Measurements from ENCODE around the gene ETF1. TPM values are rescaled to one million over a fixed set of nuclear protein-coding genes. Genes with fewer than 3 reads are reported as not detected.

Gene ETF1
- total RNA-seq, 5 donors from 2014 or later (not counting 1 experiment from before 2014, with no cell fraction given): 40.1 to 115 (median 43.2) TPM

- peaks cover 55% of the 10 kb centered on the region for H3K36me3 Mint-ChIP-seq
- WGBS (ENCODE audit: insufficient coverage): 72% methylated on average over 3 of the region's 3 CpGs
- Histone ChIP-seq H3K9me3 (no peaks in the 10 kb centered on the region), H3K4me1 (ENCODE audit: control insufficient read depth in 1 of 2, extremely low read depth in 1 of 2, insufficient read depth in 2 of 2, low read length in 2 of 2) (peaks cover 2 to 35% of the 10 kb centered on the region in 2 experiments), H3K27ac (ENCODE audit: low read length) (peak overlapping the region; percentile 87), H3K4me3 (ENCODE audit: control insufficient read depth in 1 of 2, extremely low read depth in 1 of 2, low read length in 1 of 2) (no peak overlapping the region), H3K27me3 (replicated peaks in 1 of 2; ENCODE audit: control insufficient read depth in 2 of 2, extremely low read depth in 1 of 2, insufficient read depth in 2 of 2, low read length in 1 of 2) (no peaks in the 10 kb centered on the region), H3K36me3 (ENCODE audit: control insufficient read depth in 2 of 2, extremely low read depth in 1 of 2, insufficient read depth in 1 of 2, low read length in 1 of 2) (peaks cover 15 to 83% of the 10 kb centered on the region in 2 donors)
- POLR2A ChIA-PET: interaction anchor here (0.6 to 1.5 kb wide), 4 partner anchors 9 to 13 kb away, joined by 3 to 11 read pairs (median 5); partner anchors contain the start of gene HSPA9 (in 1 of the 2)
- H3K4me1 Mint-ChIP-seq: peaks cover 42 to 70% (median 60%) of the 10 kb centered on the region in 3 donors
- no peak for ATAC-seq (replicated peaks in 1 of 4)
- DNase-seq: no peak
- H3K27ac Mint-ChIP-seq: peak overlapping the region; percentile 81 to 92
- no peaks in the 10 kb centered on the region for H3K9me3 Mint-ChIP-seq
- H3K4me3 Mint-ChIP-seq: no peak overlapping the region
- CTCF ChIA-PET: interaction anchor here (0.7 to 1.9 kb wide), 4 partner anchors 19 to 746 kb away, joined by 3 to 9 read pairs (median 6); partner anchors contain the start of genes ETF1 (in 1 of the 2) and REEP2 (in 1 of the 2)
- H3K27me3 Mint-ChIP-seq: no peaks in the 10 kb centered on the region
Measured at GRCh38 chr5:138566792-138567191, 23.8 kb upstream of the ETF1 start.

GRCh38 chr5:138565100-138565821 is 22.2 kb upstream of the ETF1 start:
- no peak overlapping the region for H3K4me3 ChIP-seq (ENCODE audit: control insufficient read depth in 1 of 2, extremely low read depth in 1 of 2, low read length in 1 of 2)
- peak; percentile 79 to 94 (median 85) for ATAC-seq (replicated peaks in 1 of 4)
- no peaks in the 10 kb centered on the region for H3K9me3 ChIP-seq
- DNase-seq: peak in 24 of 35 experiments; percentile 19 to 83 (median 36)
- 42% methylated on average over 2 of the region's 7 CpGs for WGBS (ENCODE audit: insufficient coverage)
- H3K27ac ChIP-seq (ENCODE audit: low read length): peak overlapping the region; percentile 87
- Mint-ChIP-seq H3K36me3 (peaks cover 59% of the 10 kb centered on the region), H3K9me3 (no peaks in the 10 kb centered on the region), H3K4me3 (peak overlapping the region; percentile 26 to 39 (median 34)), H3K27ac (peak overlapping the region; percentile 84 to 92), H3K27me3 (no peaks in the 10 kb centered on the region), H3K4me1 (peaks cover 47 to 72% (median 63%) of the 10 kb centered on the region in 3 donors)
- POLR2A ChIA-PET: interaction anchor here (0.5 to 1.6 kb wide), 6 partner anchors 10 to 41 kb away, joined by 3 to 7 read pairs (median 4); partner anchors contain the start of gene HSPA9 (in 1 of the 2)
- H3K27me3 ChIP-seq (replicated peaks in 1 of 2; ENCODE audit: control insufficient read depth in 2 of 2, extremely low read depth in 1 of 2, insufficient read depth in 2 of 2, low read length in 1 of 2): no peaks in the 10 kb centered on the region
- CTCF ChIA-PET: interaction anchor here (0.9 to 1.9 kb wide), 4 partner anchors 10 to 61 kb away, joined by 3 to 13 read pairs (median 7); partner anchors contain the start of genes ETF1 (in 1 of the 2) and HSPA9 (in 1 of the 2)
- peaks cover 2 to 35% of the 10 kb centered on the region in 2 experiments for H3K4me1 ChIP-seq (ENCODE audit: control insufficient read depth in 1 of 2, extremely low read depth in 1 of 2, insufficient read depth in 2 of 2, low read length in 2 of 2)
- peaks cover 8 to 84% of the 10 kb centered on the region in 2 donors for H3K36me3 ChIP-seq (ENCODE audit: control insufficient read depth in 2 of 2, extremely low read depth in 1 of 2, insufficient read depth in 1 of 2, low read length in 1 of 2)

- DNase-seq (no peak), ATAC-seq (replicated peaks in 1 of 4) (no peak)
- Histone ChIP-seq H3K4me1 (ENCODE audit: control insufficient read depth in 1 of 2, extremely low read depth in 1 of 2, insufficient read depth in 2 of 2, low read length in 2 of 2) (peaks cover 2 to 35% of the 10 kb centered on the region in 2 experiments), H3K9me3 (no peaks in the 10 kb centered on the region), H3K4me3 (ENCODE audit: control insufficient read depth in 1 of 2, extremely low read depth in 1 of 2, low read length in 1 of 2) (no peak overlapping the region), H3K27me3 (replicated peaks in 1 of 2; ENCODE audit: control insufficient read depth in 2 of 2, extremely low read depth in 1 of 2, insufficient read depth in 2 of 2, low read length in 1 of 2) (no peaks in the 10 kb centered on the region), H3K36me3 (ENCODE audit: control insufficient read depth in 2 of 2, extremely low read depth in 1 of 2, insufficient read depth in 1 of 2, low read length in 1 of 2) (peaks cover 8 to 84% of the 10 kb centered on the region in 2 donors), H3K27ac (ENCODE audit: low read length) (peak overlapping the region; percentile 87)
- POLR2A ChIA-PET: interaction anchor here (0.6 to 1.0 kb wide), 3 partner anchors 10 to 17 kb away, joined by 6 to 8 read pairs (median 7); partner anchors contain the start of gene HSPA9 (in 1 of the 2)
- 100% methylated on average over 3 of the region's 9 CpGs for WGBS (ENCODE audit: insufficient coverage)
- peaks cover 48 to 70% (median 63%) of the 10 kb centered on the region in 3 donors for H3K4me1 Mint-ChIP-seq
- H3K4me3 Mint-ChIP-seq: no peak overlapping the region
- no peaks in the 10 kb centered on the region for H3K27me3 Mint-ChIP-seq
- H3K27ac Mint-ChIP-seq: peak overlapping the region in 1 of 2 donors; percentile 92
- no peaks in the 10 kb centered on the region for H3K9me3 Mint-ChIP-seq
- CTCF ChIA-PET: no interaction called here
- H3K36me3 Mint-ChIP-seq: peaks cover 68% of the 10 kb centered on the region
Measured at GRCh38 chr5:138564242-138564641, 21.2 kb upstream of the ETF1 start.

GRCh38 chr5:138563340-138564118 is 20.5 kb upstream of the ETF1 start:
- H3K27ac Mint-ChIP-seq: peak overlapping the region; percentile 11 to 13
- WGBS (ENCODE audit: insufficient coverage): 92% methylated on average over 3 of the region's 3 CpGs
- no peaks in the 10 kb centered on the region for H3K9me3 Mint-ChIP-seq
- H3K36me3 Mint-ChIP-seq: peaks cover 68% of the 10 kb centered on the region
- H3K4me1 ChIP-seq (ENCODE audit: control insufficient read depth in 1 of 2, extremely low read depth in 1 of 2, insufficient read depth in 2 of 2, low read length in 2 of 2): peaks cover 2 to 35% of the 10 kb centered on the region in 2 experiments
- peaks cover 11 to 84% of the 10 kb centered on the region in 2 donors for H3K36me3 ChIP-seq (ENCODE audit: control insufficient read depth in 2 of 2, extremely low read depth in 1 of 2, insufficient read depth in 1 of 2, low read length in 1 of 2)
- ATAC-seq (replicated peaks in 1 of 4) (no peak), DNase-seq (no peak)
- ChIA-PET POLR2A (interaction anchor here in 1 of 2 donors (1.0 kb wide), 3 partner anchors 10 to 20 kb away, joined by 4 to 7 read pairs (median 6); partner anchors contain the start of gene HSPA9), CTCF (interaction anchor here (0.5 to 0.6 kb wide), 2 partner anchors 13 to 969 kb away, joined by 3 read pairs; no protein-coding TSS in a partner anchor)
- H3K9me3 ChIP-seq: no peaks in the 10 kb centered on the region
- H3K4me3 Mint-ChIP-seq: peak overlapping the region in 1 of 3 donors; percentile 11
- H3K4me1 Mint-ChIP-seq: peaks cover 48 to 63% (median 60%) of the 10 kb centered on the region in 3 donors
- H3K27ac ChIP-seq (ENCODE audit: low read length): no peak overlapping the region
- no peaks in the 10 kb centered on the region for H3K27me3 ChIP-seq (replicated peaks in 1 of 2; ENCODE audit: control insufficient read depth in 2 of 2, extremely low read depth in 1 of 2, insufficient read depth in 2 of 2, low read length in 1 of 2)
- H3K4me3 ChIP-seq (ENCODE audit: control insufficient read depth in 1 of 2, extremely low read depth in 1 of 2, low read length in 1 of 2): no peak overlapping the region
- no peaks in the 10 kb centered on the region for H3K27me3 Mint-ChIP-seq

GRCh38 chr5:138560971-138561370 is 17.9 kb upstream of the ETF1 start:
- ATAC-seq (replicated peaks in 1 of 4) (no peak), DNase-seq (no peak)
- H3K27me3 Mint-ChIP-seq: no peaks in the 10 kb centered on the region
- H3K36me3 Mint-ChIP-seq: peaks cover 68% of the 10 kb centered on the region
- Histone ChIP-seq H3K36me3 (ENCODE audit: control insufficient read depth in 2 of 2, extremely low read depth in 1 of 2, insufficient read depth in 1 of 2, low read length in 1 of 2) (peaks cover 9 to 87% of the 10 kb centered on the region in 2 donors), H3K27ac (ENCODE audit: low read length) (no peak overlapping the region), H3K4me3 (ENCODE audit: control insufficient read depth in 1 of 2, extremely low read depth in 1 of 2, low read length in 1 of 2) (no peak overlapping the region), H3K9me3 (no peaks in the 10 kb centered on the region), H3K27me3 (replicated peaks in 1 of 2; ENCODE audit: control insufficient read depth in 2 of 2, extremely low read depth in 1 of 2, insufficient read depth in 2 of 2, low read length in 1 of 2) (no peaks in the 10 kb centered on the region), H3K4me1 (ENCODE audit: control insufficient read depth in 1 of 2, extremely low read depth in 1 of 2, insufficient read depth in 2 of 2, low read length in 2 of 2) (peaks cover 2 to 22% of the 10 kb centered on the region in 2 experiments)
- H3K9me3 Mint-ChIP-seq: no peaks in the 10 kb centered on the region
- H3K4me3 Mint-ChIP-seq: no peak overlapping the region
- no CpG with 5 or more reads among the region's 6 CpGs for WGBS (ENCODE audit: insufficient coverage)
- CTCF ChIA-PET: no interaction called here
- H3K27ac Mint-ChIP-seq: peak overlapping the region in 1 of 2 donors; percentile 57
- POLR2A ChIA-PET: interaction anchor here in 1 of 2 donors (0.7 kb wide), 1 partner anchor 12 kb away, joined by 4 read pairs; no protein-coding TSS in a partner anchor
- H3K4me1 Mint-ChIP-seq: peaks cover 42 to 44% (median 42%) of the 10 kb centered on the region in 3 donors
